HK-2 (cell line): ENCODE data around the gene PGAP1.
"Not testable (repeated sequence)": the region's sequence is repeated elsewhere in the genome, so short reads cannot be mapped to it uniquely, and the experiment has no call there.

Experiments
- DNase-seq: peaks from one replicate; pipeline ENCODE4 v3.0.0-alpha.2; 2018; ENCODE audit not compliant: unreplicated experiment

The PGAP1 gene

GRCh38 chr2:196949116-196949515 lies 22.6 kb upstream of the PGAP1 start:
- no peak for DNase-seq

- DNase-seq, result no peak
These were observed 18.1 kb upstream of the PGAP1 start for GRCh38 chr2:196944570-196944969.

- DNase-seq, result no peak
These were observed 15.0 kb upstream of the PGAP1 start for GRCh38 chr2:196941398-196942078.

- no peak for DNase-seq
These were observed 12.9 kb upstream of the PGAP1 start for GRCh38 chr2:196939371-196939770.

GRCh38 chr2:196935432-196935831 lies 8.9 kb upstream of the PGAP1 start:
- no peak for DNase-seq

GRCh38 chr2:196934672-196935071 lies 8.2 kb upstream of the PGAP1 start:
- no peak for DNase-seq

GRCh38 chr2:196931555-196931954 lies 5.0 kb upstream of the PGAP1 start:
- DNase-seq, result no peak

- DNase-seq, result peak; percentile 16
These were observed 1.1 kb upstream of the PGAP1 start for GRCh38 chr2:196927376-196928225.

GRCh38 chr2:196925768-196926561 lies 542 bp downstream of the PGAP1 start:
- DNase-seq, result peak; percentile 35

- no peak for DNase-seq
These were observed 1.3 kb downstream of the PGAP1 start for GRCh38 chr2:196925051-196925767.

- no peak for DNase-seq
These were observed 2.5 kb downstream of the PGAP1 start for GRCh38 chr2:196924051-196924450.

GRCh38 chr2:196918927-196919326 lies 7.6 kb downstream of the PGAP1 start:
- no peak for DNase-seq

- DNase-seq, result no peak
These were observed 8.7 kb downstream of the PGAP1 start for GRCh38 chr2:196917802-196918201.

- DNase-seq, result no peak
These were observed 10.9 kb downstream of the PGAP1 start for GRCh38 chr2:196915507-196916189.

GRCh38 chr2:196914867-196915460 lies 11.5 kb downstream of the PGAP1 start:
- DNase-seq, result no peak

- no peak for DNase-seq
These were observed 12.8 kb downstream of the PGAP1 start for GRCh38 chr2:196913691-196914090.

- not testable (repeated sequence) for DNase-seq
These were observed 21.1 kb downstream of the PGAP1 start for GRCh38 chr2:196905365-196905764.

GRCh38 chr2:196902828-196903227 lies 23.7 kb downstream of the PGAP1 start:
- no peak for DNase-seq

GRCh38 chr2:196900843-196901242 lies 25.7 kb downstream of the PGAP1 start:
- no peak for DNase-seq

GRCh38 chr2:196899976-196900375 lies 26.5 kb downstream of the PGAP1 start:
- DNase-seq, result no peak

GRCh38 chr2:196891136-196891535 lies 35.4 kb downstream of the PGAP1 start:
- DNase-seq, result no peak
